Immature natural killer cell (primary cell): ENCODE data around the gene SEMA5A. TPM values are rescaled to one million over a fixed set of nuclear protein-coding genes. Genes with fewer than 3 reads are reported as not detected.

Experiments used
- DNase-seq, 3 donors: peaks; one replicate each; pipeline ENCODE4 v3.0.0; 2022; ENCODE audit warnings: mixed read lengths in 1 of 3
- H3K27ac Mint-ChIP-seq, 6 donors: one replicate each; pipeline ENCODE4 v1.8.0; 2020; ENCODE audit warnings: mixed read lengths in 6 of 6, mild to moderate bottlenecking in 5 of 6, inconsistent platforms in 4 of 6, moderate library complexity in 3 of 6
- H3K27me3 Mint-ChIP-seq, 3 donors: one replicate each; pipeline ENCODE4 v1.8.0; 2020 to 2021; ENCODE audit warnings: low read depth in 3 of 3, mild to moderate bottlenecking in 3 of 3, mixed read lengths in 3 of 3, moderate library complexity in 3 of 3, inconsistent platforms in 1 of 3
- H3K36me3 Mint-ChIP-seq, 3 donors: one replicate each; pipeline ENCODE4 v1.8.0; 2020; ENCODE audit warnings: mixed read lengths in 3 of 3, inconsistent platforms in 2 of 3, mild to moderate bottlenecking in 2 of 3
- H3K4me1 Mint-ChIP-seq, 2 donors: one replicate each; pipeline ENCODE4 v1.8.0; 2020; ENCODE audit warnings: inconsistent platforms in 2 of 2, mild to moderate bottlenecking in 2 of 2, mixed read lengths in 2 of 2, moderate library complexity in 1 of 2
- H3K4me3 Mint-ChIP-seq, 5 donors: one replicate each; pipeline ENCODE4 v1.8.0; 2020; ENCODE audit warnings: mild to moderate bottlenecking in 5 of 5, mixed read lengths in 5 of 5, inconsistent platforms in 3 of 5, moderate library complexity in 3 of 5
- H3K9me3 Mint-ChIP-seq, 6 donors: one replicate each; pipeline ENCODE4 v1.8.0; 2020; ENCODE audit warnings: mild to moderate bottlenecking in 6 of 6, mixed read lengths in 6 of 6, inconsistent platforms in 4 of 6, moderate library complexity in 3 of 6
- polyA plus RNA-seq, 3 donors: library from polyadenylated mRNA; unstranded; fragments of 300-500 nt; fragmentation: Illumina TruSeq; gene quantifications; one replicate each; pipeline ENCODE4 v1.2.3, GENCODE V29; 2021

SEMA5A gene
- polyA plus RNA-seq, 3 donors from 2014 or later = 0.02 TPM; not detected in 2

DNA sequence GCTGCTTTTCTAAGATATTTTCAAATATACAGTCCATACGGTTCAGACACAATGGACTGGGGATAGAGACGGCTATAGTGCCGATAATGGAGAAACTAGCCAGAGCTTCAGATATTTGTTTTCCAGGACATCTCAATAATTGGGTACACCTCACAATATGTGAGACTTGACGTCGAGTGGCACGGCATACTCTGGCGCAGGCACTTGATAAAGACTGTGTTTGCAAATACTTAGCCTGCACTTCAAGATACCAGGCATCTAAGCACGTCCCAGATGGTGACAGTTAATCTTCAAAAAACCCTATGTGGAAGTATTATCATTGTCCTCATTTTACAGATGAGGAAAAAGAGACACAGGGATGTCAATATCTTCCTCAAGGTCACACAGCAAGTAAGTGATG lies 48.5 kb downstream of the SEMA5A start:
- H3K4me3 Mint-ChIP-seq = no peak overlapping the region
- no peaks in the 10 kb centered on the region for H3K27me3 Mint-ChIP-seq
- H3K36me3 Mint-ChIP-seq = no peaks in the 10 kb centered on the region
- H3K4me1 Mint-ChIP-seq = no peaks in the 10 kb centered on the region
- H3K27ac Mint-ChIP-seq = no peak overlapping the region
- no peak for DNase-seq
- peaks cover 2 to 11% (median 5%) of the 10 kb centered on the region in 6 donors for H3K9me3 Mint-ChIP-seq

DNA sequence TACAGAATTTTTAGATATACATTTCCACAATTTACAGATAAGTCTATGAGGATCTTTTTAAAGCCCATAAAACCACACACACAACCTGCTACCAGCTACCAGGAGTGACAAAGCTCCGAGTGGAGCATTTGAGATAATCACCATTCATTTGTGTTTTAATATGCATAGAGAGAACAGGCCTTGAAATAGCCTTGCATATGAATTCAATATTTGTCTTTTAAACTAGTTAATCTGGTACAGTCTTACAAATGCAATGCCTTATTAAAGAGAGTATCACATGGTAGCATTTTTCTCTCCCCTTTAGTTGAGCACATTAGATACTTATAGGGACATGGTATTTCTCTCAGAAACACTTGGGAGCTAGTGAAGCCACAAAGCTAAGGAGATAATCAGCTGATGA lies 49.1 kb downstream of the SEMA5A start:
- Mint-ChIP-seq H3K4me3 (no peak overlapping the region), H3K4me1 (no peaks in the 10 kb centered on the region), H3K9me3 (peaks cover 2 to 15% (median 7%) of the 10 kb centered on the region in 6 donors), H3K27ac (no peak overlapping the region), H3K36me3 (no peaks in the 10 kb centered on the region), H3K27me3 (no peaks in the 10 kb centered on the region)
- no peak for DNase-seq

DNA sequence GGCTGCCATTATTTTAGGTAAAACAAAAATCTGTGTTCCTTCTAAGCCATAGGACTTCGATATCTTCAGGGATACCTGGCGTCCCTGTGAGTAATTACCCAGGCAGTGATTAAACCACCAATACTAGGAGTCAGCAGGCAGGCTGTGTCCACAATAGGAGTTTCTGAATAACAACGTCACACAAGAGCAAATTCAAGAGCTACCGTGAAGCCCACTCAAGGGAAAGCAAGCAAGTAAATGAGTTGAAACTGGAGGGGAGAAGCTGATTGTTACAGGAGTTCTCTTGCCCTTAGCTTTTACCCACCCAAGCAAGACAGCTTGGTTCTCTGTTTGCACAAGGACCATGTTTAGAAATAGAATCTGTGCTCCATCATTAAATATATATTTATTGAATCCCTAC lies 50.8 kb downstream of the SEMA5A start:
- Mint-ChIP-seq H3K27ac (no peak overlapping the region), H3K27me3 (no peaks in the 10 kb centered on the region), H3K4me1 (no peaks in the 10 kb centered on the region)

DNA sequence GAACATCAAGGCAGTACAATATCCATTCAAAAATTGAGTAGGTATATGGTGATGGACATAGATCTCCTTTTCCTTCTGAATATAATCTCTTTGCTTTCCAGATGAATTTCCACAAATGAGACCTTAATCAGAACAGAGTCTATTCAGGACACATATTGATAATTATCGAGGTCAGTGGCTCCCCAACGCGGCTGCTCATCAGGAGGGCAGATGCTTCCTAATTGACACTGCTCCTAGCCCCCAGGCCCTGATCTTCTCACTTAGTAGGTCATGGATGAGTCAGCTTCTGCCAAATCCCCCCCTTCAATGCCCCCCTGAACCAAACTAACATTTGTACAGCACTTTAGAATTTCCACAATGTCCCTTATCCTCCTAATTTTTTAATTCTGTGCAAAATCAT lies 51.6 kb downstream of the SEMA5A start:
- no peaks in the 10 kb centered on the region for H3K4me1 Mint-ChIP-seq
- H3K36me3 Mint-ChIP-seq = no peaks in the 10 kb centered on the region
- H3K27ac Mint-ChIP-seq = no peak overlapping the region
- H3K27me3 Mint-ChIP-seq = no peaks in the 10 kb centered on the region
- H3K4me3 Mint-ChIP-seq = no peak overlapping the region
- no peak for DNase-seq
- H3K9me3 Mint-ChIP-seq = peaks cover 0 to 10% (median 4%) of the 10 kb centered on the region in 6 donors

More for the DNA sequence above, 50.8 kb downstream of the SEMA5A start:
- DNase-seq = no peak
- Mint-ChIP-seq H3K9me3 (peaks cover 0 to 10% (median 4%) of the 10 kb centered on the region in 6 donors), H3K36me3 (no peaks in the 10 kb centered on the region), H3K4me3 (no peak overlapping the region)

DNA sequence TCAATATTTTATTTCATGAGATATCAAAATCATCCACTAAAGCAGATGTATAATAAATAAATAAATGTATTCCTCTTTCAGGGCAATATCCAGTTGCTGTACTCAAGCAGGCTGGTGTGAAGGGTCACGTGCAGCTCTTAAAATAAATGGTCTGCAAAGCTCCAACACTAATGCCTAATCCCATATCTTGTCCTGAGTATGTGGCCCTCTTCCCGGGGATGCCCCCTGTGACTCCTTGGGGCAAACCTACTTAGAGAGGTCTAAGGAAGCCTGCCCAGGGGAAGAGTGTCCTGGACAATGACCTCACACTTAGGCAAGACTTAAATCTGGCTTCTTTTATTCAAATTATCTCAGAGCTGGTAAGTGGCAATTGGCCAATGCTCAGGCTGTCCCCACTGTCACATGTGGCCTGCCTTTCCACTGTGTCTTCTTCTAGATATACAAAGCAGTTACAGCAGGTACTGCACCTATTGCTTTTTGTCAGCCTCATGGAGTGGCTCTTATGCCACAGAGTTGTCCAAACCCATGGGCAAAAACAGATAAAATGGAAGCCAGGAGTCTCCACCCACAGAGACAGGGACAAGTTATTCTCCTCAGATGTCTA lies 55.3 kb downstream of the SEMA5A start:
- H3K4me3 Mint-ChIP-seq = no peak overlapping the region
- H3K27me3 Mint-ChIP-seq = peaks cover 0 to 1% (median 0%) of the 10 kb centered on the region in 3 donors
- peaks cover 0 to 10% (median 4%) of the 10 kb centered on the region in 6 donors for H3K9me3 Mint-ChIP-seq
- no peaks in the 10 kb centered on the region for H3K4me1 Mint-ChIP-seq
- no peak for DNase-seq
- no peak overlapping the region for H3K27ac Mint-ChIP-seq
- H3K36me3 Mint-ChIP-seq = no peaks in the 10 kb centered on the region

DNA sequence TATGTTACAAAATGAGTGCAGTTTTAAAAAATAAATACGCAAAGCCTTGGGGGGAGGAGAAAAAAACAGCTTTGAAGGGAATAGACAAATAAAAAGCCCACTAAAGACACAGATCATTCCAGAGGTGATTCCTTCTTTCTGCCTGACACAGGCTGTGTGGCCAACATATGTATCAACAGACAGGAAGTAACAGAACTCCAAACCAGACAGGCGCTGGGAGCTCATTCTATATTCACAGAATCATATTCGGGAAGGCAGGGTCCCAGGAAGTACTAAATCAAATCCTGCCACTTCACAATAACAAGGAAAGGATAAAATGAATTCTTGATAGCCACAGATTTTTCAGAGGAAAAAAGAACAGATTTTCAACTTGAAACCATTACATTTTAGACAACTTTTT lies 62.1 kb downstream of the SEMA5A start:
- peaks cover 4 to 38% (median 14%) of the 10 kb centered on the region in 6 donors for H3K9me3 Mint-ChIP-seq
- H3K27ac Mint-ChIP-seq = no peak overlapping the region
- H3K27me3 Mint-ChIP-seq = peaks cover 0 to 1% (median 0%) of the 10 kb centered on the region in 3 donors
- no peak overlapping the region for H3K4me3 Mint-ChIP-seq
- no peaks in the 10 kb centered on the region for H3K4me1 Mint-ChIP-seq
- no peak for DNase-seq
- no peaks in the 10 kb centered on the region for H3K36me3 Mint-ChIP-seq

DNA sequence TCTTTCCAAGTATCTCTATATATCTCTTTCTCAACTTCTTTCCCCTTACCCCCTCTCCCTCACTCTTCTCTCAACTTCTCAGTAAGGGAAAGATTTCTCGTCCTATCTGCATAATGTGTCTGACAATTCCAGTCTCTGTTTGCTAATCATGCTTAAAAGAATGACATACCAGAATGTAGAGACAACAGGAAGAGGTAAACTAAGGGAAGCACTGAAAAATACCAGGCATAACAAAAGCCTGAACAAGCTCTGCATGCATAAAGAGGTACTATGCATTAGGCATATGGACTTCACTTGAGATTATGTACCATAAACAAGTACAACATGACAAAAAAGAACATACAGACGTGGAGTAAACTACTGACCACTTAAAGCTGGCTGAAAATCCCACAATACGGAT lies 62.6 kb downstream of the SEMA5A start:
- Mint-ChIP-seq H3K27ac (no peak overlapping the region), H3K27me3 (peaks cover 0 to 1% (median 0%) of the 10 kb centered on the region in 3 donors), H3K36me3 (no peaks in the 10 kb centered on the region), H3K4me1 (no peaks in the 10 kb centered on the region), H3K4me3 (no peak overlapping the region), H3K9me3 (peaks cover 4 to 43% (median 17%) of the 10 kb centered on the region in 6 donors)
- no peak for DNase-seq

DNA sequence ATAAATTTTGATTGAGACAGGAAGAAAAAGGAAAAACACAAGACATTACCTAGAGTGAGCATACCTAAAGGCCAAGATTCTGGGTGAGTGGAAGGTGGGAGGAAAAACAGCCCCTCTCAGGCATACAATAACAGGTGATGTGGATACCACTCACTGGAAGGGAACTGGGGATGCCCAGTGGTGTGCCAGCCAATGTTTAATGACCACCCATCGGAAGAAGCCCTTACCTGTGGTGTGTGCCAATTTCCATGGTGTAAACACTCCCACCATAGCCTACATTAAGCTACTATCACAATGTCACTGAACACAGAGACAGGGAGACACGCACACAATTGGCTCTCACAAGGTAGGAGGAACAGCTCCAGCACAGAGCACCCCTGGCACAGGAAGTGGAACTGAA lies 63.5 kb downstream of the SEMA5A start:
- H3K4me3 Mint-ChIP-seq = no peak overlapping the region
- no peaks in the 10 kb centered on the region for H3K4me1 Mint-ChIP-seq

DNA sequence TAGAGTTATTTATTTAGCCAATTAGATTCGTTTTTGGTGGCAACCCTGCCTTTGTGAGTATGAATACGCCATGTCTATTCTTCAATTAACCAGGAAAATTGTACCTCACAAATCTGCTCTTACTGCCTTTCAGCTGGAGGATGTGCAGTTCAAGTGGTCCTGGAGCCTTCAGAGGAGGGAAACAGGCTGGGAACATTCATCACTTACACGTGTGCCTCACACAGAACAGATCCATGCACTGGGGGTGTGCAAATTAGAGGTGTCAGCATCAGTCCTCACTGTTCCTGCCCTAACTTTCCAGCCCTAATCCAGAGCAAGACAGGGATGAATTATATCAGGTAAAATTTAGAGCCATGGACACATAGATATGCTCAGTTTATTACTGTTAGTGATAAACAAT lies 65.4 kb downstream of the SEMA5A start:
- H3K4me1 Mint-ChIP-seq = no peaks in the 10 kb centered on the region
- H3K27ac Mint-ChIP-seq = no peak overlapping the region
- peaks cover 3 to 58% (median 30%) of the 10 kb centered on the region in 6 donors for H3K9me3 Mint-ChIP-seq
- peaks cover 2 to 6% (median 2%) of the 10 kb centered on the region in 3 donors for H3K27me3 Mint-ChIP-seq
- no peak for DNase-seq
- H3K36me3 Mint-ChIP-seq = peaks cover 0 to 8% (median 0%) of the 10 kb centered on the region in 3 donors
- no peak overlapping the region for H3K4me3 Mint-ChIP-seq

More for the DNA sequence above, 63.5 kb downstream of the SEMA5A start:
- H3K27me3 Mint-ChIP-seq = peaks cover 0 to 3% (median 1%) of the 10 kb centered on the region in 3 donors
- no peak overlapping the region for H3K27ac Mint-ChIP-seq
- peaks cover 6 to 47% (median 21%) of the 10 kb centered on the region in 6 donors for H3K9me3 Mint-ChIP-seq
- H3K36me3 Mint-ChIP-seq = peaks cover 0 to 4% (median 0%) of the 10 kb centered on the region in 3 donors
- no peak for DNase-seq

DNA sequence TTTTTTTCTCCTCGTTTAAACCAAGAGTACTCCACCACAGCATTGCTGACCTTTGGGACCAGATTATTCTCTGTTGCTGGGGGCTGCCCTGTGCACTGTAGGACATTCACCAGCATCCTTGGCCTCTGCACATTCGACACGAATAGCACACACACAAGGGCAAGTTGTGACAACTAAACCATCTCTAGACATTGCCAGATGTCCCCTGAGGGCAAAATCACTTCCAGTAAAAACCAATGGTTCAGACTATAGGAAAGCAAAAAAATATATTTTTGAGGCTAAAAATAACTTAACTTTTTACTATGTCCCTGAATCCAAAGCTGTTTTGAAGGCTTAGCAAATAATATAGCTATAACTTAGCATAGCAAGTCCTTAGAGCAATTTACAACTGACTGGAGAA lies 65.9 kb downstream of the SEMA5A start:
- Mint-ChIP-seq H3K4me1 (no peaks in the 10 kb centered on the region), H3K9me3 (peaks cover 6 to 59% (median 31%) of the 10 kb centered on the region in 6 donors), H3K36me3 (peaks cover 0 to 8% (median 0%) of the 10 kb centered on the region in 3 donors), H3K27ac (no peak overlapping the region), H3K4me3 (no peak overlapping the region), H3K27me3 (peaks cover 2 to 6% (median 2%) of the 10 kb centered on the region in 3 donors)
- DNase-seq = no peak

DNA sequence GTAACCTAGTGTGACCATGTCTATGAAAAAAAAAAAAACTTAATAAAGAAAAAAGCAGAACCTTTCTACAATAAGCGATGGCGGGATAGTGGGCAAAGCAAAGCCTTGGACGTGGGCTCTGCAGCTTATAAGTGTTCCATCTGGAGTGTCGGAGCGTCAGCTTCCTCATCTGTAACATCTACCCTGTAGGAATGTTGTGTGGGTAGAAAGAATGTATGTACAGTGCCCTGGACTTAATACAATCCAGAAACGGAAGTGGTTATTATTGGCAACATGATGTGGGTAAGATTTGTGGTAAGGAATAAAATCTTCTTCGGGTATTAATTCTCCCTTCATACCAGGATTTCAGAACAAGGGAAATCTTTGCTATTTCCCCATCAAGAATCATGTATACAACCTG lies 66.5 kb downstream of the SEMA5A start:
- Mint-ChIP-seq H3K4me3 (no peak overlapping the region), H3K9me3 (peaks cover 8 to 64% (median 31%) of the 10 kb centered on the region in 6 donors), H3K27ac (no peak overlapping the region), H3K36me3 (peaks cover 0 to 8% (median 0%) of the 10 kb centered on the region in 3 donors), H3K4me1 (no peaks in the 10 kb centered on the region), H3K27me3 (peaks cover 2 to 6% (median 2%) of the 10 kb centered on the region in 3 donors)
- no peak for DNase-seq

DNA sequence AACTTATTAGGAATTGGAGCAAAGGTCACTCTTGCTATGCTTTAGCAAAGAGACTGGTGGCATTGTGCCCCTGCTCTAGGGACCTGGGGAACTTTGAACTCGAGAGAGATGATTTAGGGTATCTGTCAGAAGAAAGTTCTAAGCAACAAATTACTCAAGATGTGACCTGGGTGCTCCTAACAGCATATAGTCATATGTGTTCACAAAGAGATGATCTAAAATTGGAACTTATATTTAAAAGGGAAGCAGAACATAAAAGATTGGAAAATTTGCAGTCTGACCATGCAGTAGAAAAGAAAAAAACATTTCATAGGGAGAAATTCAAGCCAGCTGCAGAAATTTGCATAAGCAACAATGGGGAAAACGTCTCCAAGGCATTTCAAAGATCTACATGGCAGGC lies 68.3 kb downstream of the SEMA5A start:
- Mint-ChIP-seq H3K27me3 (peaks cover 2 to 6% (median 2%) of the 10 kb centered on the region in 3 donors), H3K27ac (no peak overlapping the region), H3K9me3 (peaks cover 14 to 68% (median 31%) of the 10 kb centered on the region in 6 donors), H3K36me3 (peaks cover 0 to 8% (median 0%) of the 10 kb centered on the region in 3 donors), H3K4me1 (no peaks in the 10 kb centered on the region), H3K4me3 (no peak overlapping the region)
- DNase-seq = no peak

DNA sequence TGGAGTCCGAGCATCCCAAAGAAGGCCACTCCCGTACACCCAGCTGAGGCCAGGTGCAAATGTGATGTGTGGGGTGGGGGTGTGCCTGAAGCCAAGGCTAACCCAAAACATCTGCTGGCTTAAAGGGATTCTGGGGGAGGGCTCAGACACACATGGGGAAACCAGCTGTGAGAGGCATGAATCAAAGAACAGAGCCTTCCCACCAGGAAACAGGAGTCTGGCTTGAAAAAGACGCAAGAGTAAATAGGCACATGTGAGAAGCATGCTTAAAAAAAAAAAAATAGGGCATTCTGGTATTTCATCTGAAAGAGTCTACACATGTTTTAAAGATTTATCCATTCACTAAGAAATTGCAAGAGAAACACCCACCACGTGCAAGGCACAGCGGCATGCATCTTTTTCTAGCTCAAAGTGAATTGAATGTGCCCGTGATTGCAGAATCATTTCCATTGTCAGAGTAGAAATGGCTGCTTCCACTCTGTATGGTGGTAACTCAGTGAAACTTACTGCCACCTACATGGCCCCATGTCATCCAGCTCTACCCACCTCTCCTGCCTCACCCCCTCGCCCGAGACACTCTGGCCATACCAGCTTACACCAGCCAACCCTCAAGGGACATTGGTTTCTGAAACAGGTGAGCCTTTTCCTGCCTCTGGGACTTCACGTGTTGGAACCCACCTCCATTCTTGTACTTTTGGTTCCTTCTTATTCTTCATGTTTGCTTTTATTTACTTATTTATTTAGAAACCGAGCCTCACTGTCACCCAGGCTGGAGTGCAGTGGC lies 71.5 kb downstream of the SEMA5A start:
- Mint-ChIP-seq H3K27ac (no peak overlapping the region), H3K27me3 (peaks cover 2 to 6% (median 2%) of the 10 kb centered on the region in 3 donors), H3K9me3 (peaks cover 16 to 60% (median 28%) of the 10 kb centered on the region in 6 donors), H3K4me1 (no peaks in the 10 kb centered on the region), H3K36me3 (peaks cover 0 to 8% (median 0%) of the 10 kb centered on the region in 3 donors), H3K4me3 (no peak overlapping the region)
- no peak for DNase-seq

DNA sequence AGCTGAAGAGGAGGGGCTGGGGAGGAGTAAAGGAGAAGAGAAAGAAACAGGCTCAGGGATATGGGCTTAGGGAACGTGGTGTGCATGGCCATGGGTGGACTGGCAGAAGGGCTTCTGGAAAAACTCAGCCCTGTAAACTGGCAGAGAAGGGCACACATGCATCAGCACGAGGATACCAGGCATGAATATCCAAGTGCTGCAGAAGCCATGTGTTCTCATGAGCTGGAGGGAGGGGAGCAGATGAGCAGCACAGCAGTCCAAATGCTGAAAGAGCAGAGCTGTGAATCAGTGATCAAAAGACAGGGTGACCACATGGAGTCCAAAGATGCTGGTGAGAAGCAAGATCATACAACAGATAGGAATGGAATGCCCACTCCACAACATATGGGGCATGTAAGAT lies 72.3 kb downstream of the SEMA5A start:
- Mint-ChIP-seq H3K27me3 (peaks cover 2 to 6% (median 2%) of the 10 kb centered on the region in 3 donors), H3K4me3 (no peak overlapping the region), H3K36me3 (peaks cover 0 to 8% (median 0%) of the 10 kb centered on the region in 3 donors), H3K27ac (no peak overlapping the region), H3K9me3 (peaks cover 15 to 52% (median 22%) of the 10 kb centered on the region in 6 donors), H3K4me1 (no peaks in the 10 kb centered on the region)
- DNase-seq = no peak
